NCI-H187 (cell line): ENCODE results near the gene MGAT1.
"Not testable (repeated sequence)": the region's sequence is repeated elsewhere in the genome, so short reads cannot be mapped to it uniquely, and the experiment has no call there.

Source experiments
- DNase-seq, 2 experiments: peaks; one replicate each; lab custom pipeline; 2025; lab: John Stamatoyannopoulos, UW

Gene MGAT1

GRCh38 chr5:180804129-180804618, 1.6 kb upstream of the MGAT1 start:
- no peak for DNase-seq

GRCh38 chr5:180803181-180804128, 849 bp upstream of the MGAT1 start:
- no peak for DNase-seq

GRCh38 chr5:180801596-180802324, 846 bp downstream of the MGAT1 start:
- DNase-seq: no peak

- DNase-seq: no peak
Measured at GRCh38 chr5:180799902-180800801, 2.5 kb downstream of the MGAT1 start.

GRCh38 chr5:180799194-180799593, 3.4 kb downstream of the MGAT1 start:
- DNase-seq: peak; percentile 11 to 20

- no peak for DNase-seq
Measured at GRCh38 chr5:180798193-180798592, 4.4 kb downstream of the MGAT1 start.

GRCh38 chr5:180797256-180798192, 5.1 kb downstream of the MGAT1 start:
- DNase-seq: no peak

GRCh38 chr5:180795771-180796313, 6.8 kb downstream of the MGAT1 start:
- no peak for DNase-seq

- DNase-seq: no peak
Measured at GRCh38 chr5:180792965-180793287, 9.7 kb downstream of the MGAT1 start.

- no peak for DNase-seq
Measured at GRCh38 chr5:180792287-180792964, 10.2 kb downstream of the MGAT1 start.

GRCh38 chr5:180791611-180792213, 10.9 kb downstream of the MGAT1 start:
- DNase-seq: no peak

GRCh38 chr5:180790524-180790923, 12.1 kb downstream of the MGAT1 start:
- DNase-seq: no peak

GRCh38 chr5:180790020-180790419, 12.6 kb downstream of the MGAT1 start:
- no peak for DNase-seq

GRCh38 chr5:180788651-180789410, 13.8 kb downstream of the MGAT1 start:
- DNase-seq: not testable (repeated sequence)

GRCh38 chr5:180787711-180788431, 14.7 kb downstream of the MGAT1 start:
- no peak for DNase-seq

GRCh38 chr5:180786531-180787398, 15.8 kb downstream of the MGAT1 start:
- DNase-seq: no peak

GRCh38 chr5:180785794-180786221, 16.8 kb downstream of the MGAT1 start:
- DNase-seq: no peak
